Body of pancreas (tissue), 4 donors: ENCODE measurements around the gene NRIP1.

ENCODE experiments used
- CTCF ChIP-seq, 7 experiments: fragments of 450-650 bp in 4 of 7; fragments of 200-600 bp in 3 of 7; sonication (generic) in 3 of 7; IDR thresholded peaks; one replicate each; pipeline ENCODE4 v1.5.1; 2016 to 2019; ENCODE audit warnings: antibody characterized with exemption in 7 of 7
- POLR2A ChIP-seq, 3 donors: fragments of 450-650 bp; IDR thresholded peaks; one replicate each; pipeline ENCODE4 v1.6.1; 2016; ENCODE audit warnings: antibody characterized with exemption in 3 of 3, mild to moderate bottlenecking in 2 of 3

- no peak for TF ChIP-seq POLR2A (IDR thresholded peaks at IDR 0.05)
- TF ChIP-seq CTCF (IDR thresholded peaks at IDR 0.05) = no peak
Observed at GRCh38 chr21:14926186-14926585, 138.6 kb downstream of the NRIP1 start.
